ENCODE measurements around the gene CSRP1.

- TF ChIP-seq, protein P1, sequence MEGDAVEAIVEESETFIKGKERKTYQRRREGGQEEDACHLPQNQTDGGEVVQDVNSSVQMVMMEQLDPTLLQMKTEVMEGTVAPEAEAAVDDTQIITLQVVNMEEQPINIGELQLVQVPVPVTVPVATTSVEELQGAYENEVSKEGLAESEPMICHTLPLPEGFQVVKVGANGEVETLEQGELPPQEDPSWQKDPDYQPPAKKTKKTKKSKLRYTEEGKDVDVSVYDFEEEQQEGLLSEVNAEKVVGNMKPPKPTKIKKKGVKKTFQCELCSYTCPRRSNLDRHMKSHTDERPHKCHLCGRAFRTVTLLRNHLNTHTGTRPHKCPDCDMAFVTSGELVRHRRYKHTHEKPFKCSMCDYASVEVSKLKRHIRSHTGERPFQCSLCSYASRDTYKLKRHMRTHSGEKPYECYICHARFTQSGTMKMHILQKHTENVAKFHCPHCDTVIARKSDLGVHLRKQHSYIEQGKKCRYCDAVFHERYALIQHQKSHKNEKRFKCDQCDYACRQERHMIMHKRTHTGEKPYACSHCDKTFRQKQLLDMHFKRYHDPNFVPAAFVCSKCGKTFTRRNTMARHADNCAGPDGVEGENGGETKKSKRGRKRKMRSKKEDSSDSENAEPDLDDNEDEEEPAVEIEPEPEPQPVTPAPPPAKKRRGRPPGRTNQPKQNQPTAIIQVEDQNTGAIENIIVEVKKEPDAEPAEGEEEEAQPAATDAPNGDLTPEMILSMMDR (IDR thresholded peaks at IDR 0.05) = no peak
- TF ChIP-seq POLR2A (IDR thresholded peaks at IDR 0.05) = no peak
Measured at GRCh38 chr1:201517631-201518030, 10.7 kb upstream of the CSRP1 start.
